IMR-90 (cell line): ENCODE measurements around the gene PCAT6. TPM values are rescaled to one million over a fixed set of nuclear protein-coding genes. Genes with fewer than 3 reads are reported as not detected.

ENCODE experiments used
- ATAC-seq: fragments of 200-7000 bp; cut with Tn5 transposase; 2 replicates; pipeline ENCODE4 v1.9.1; 2020; ENCODE audit warnings: low read depth, mild to moderate bottlenecking, moderate library complexity
- BruUV-seq: library from RNA; stranded (reverse); fragments of 400-500 nt; replicated peaks from 2 replicates; lab custom pipeline; 2021; lab: Mats Ljungman, UMichigan
- CTCF ChIA-PET: fragments of 300-600 bp; formaldehyde crosslinking; extraction: SDS; loops from one replicate; lab custom pipeline; 2021; ENCODE audit warnings: antibody characterized with exemption; lab: Yijun Ruan, JAX
- POLR2A ChIA-PET: fragments of 300-600 bp; sonication (Branson Sonifier 250); formaldehyde crosslinking; loops from one replicate; lab custom pipeline; 2022; ENCODE audit warnings: antibody characterized with exemption; ENCODE audit not compliant: unreplicated experiment; lab: Charles Lee
- DNase-seq: peaks from one replicate; pipeline ENCODE4 v3.0.0; 2013
- H2AFZ ChIP-seq: replicated peaks from 2 replicates; pipeline ENCODE3; 2013; ENCODE audit warnings: low read length, mild to moderate bottlenecking; ENCODE audit not compliant: poor library complexity
- H2AK5ac ChIP-seq: 2 replicates; pipeline ENCODE4 v1.6.1; 2013; ENCODE audit warnings: low read depth, low read length, inconsistent platforms
- H2AK9ac ChIP-seq: replicated peaks from 2 replicates; pipeline ENCODE3; 2013; ENCODE audit warnings: mild to moderate bottlenecking, low read depth, low read length, moderate library complexity; ENCODE audit not compliant: poor library complexity
- H2BK120ac ChIP-seq: 2 replicates; pipeline ENCODE4 v1.6.1; 2013; ENCODE audit warnings: low read depth, low read length, inconsistent platforms
- H2BK15ac ChIP-seq: 3 replicates; pipeline ENCODE4 v1.6.1; 2013; ENCODE audit warnings: low read depth, low read length, inconsistent platforms
- H2BK20ac ChIP-seq: 2 replicates; pipeline ENCODE4 v1.6.1; 2013; ENCODE audit warnings: low read depth, mild to moderate bottlenecking, inconsistent platforms, low read length, moderate library complexity
- H2BK5ac ChIP-seq: 2 replicates; pipeline ENCODE4 v1.6.1; 2013; ENCODE audit warnings: mild to moderate bottlenecking, low read depth, low read length, inconsistent platforms; ENCODE audit not compliant: poor library complexity, severe bottlenecking
- H3K14ac ChIP-seq: replicated peaks from 2 replicates; pipeline ENCODE4 v1.6.1; 2013; ENCODE audit warnings: low read depth, low read length, inconsistent platforms
- H3K18ac ChIP-seq: 2 replicates; pipeline ENCODE4 v1.6.1; 2013; ENCODE audit warnings: low read depth, low read length, control low read depth
- H3K23ac ChIP-seq: 2 replicates; pipeline ENCODE4 v1.6.1; 2013; ENCODE audit warnings: low read depth, low read length, inconsistent platforms
- H3K27ac ChIP-seq: 2 replicates; pipeline ENCODE4 v1.5.1; 2013; ENCODE audit warnings: mild to moderate bottlenecking, control low read depth, low read length; ENCODE audit not compliant: insufficient read depth
- H3K27me3 ChIP-seq: 2 replicates; pipeline ENCODE4 v1.6.1; 2013; ENCODE audit warnings: low read length; ENCODE audit not compliant: control insufficient read depth, insufficient read depth
- H3K36me3 ChIP-seq: 2 replicates; pipeline ENCODE4 v1.6.1; 2013; ENCODE audit warnings: low read length, mixed read lengths; ENCODE audit not compliant: control insufficient read depth, insufficient read depth
- H3K4ac ChIP-seq: 2 replicates; pipeline ENCODE4 v1.6.1; 2013; ENCODE audit warnings: low read depth, low read length, inconsistent platforms
- H3K4me1 ChIP-seq: 2 replicates; pipeline ENCODE4 v1.6.1; 2013; ENCODE audit warnings: low read length, mixed read lengths; ENCODE audit not compliant: control insufficient read depth, insufficient read depth
- H3K4me2 ChIP-seq: 2 replicates; pipeline ENCODE4 v1.6.1; 2013; ENCODE audit warnings: low read depth, mild to moderate bottlenecking, control low read depth, low read length, moderate library complexity
- H3K4me3 ChIP-seq: 2 replicates; pipeline ENCODE4 v1.5.1; 2013; ENCODE audit warnings: low read depth, mild to moderate bottlenecking, control low read depth, low read length, moderate library complexity; ENCODE audit not compliant: insufficient read depth
- H3K56ac ChIP-seq: 2 replicates; pipeline ENCODE4 v1.6.1; 2013; ENCODE audit warnings: low read length, inconsistent platforms; ENCODE audit not compliant: insufficient read depth; ENCODE audit errors: extremely low read depth
- H3K79me1 ChIP-seq, 2 experiments: 2 replicates each; pipeline ENCODE4 v1.6.1; 2013; ENCODE audit warnings: low read length in 2 of 2, inconsistent platforms in 1 of 2, low read depth in 1 of 2
- H3K9ac ChIP-seq: 2 replicates; pipeline ENCODE4 v1.6.1; 2013; ENCODE audit warnings: low read depth, low read length, control low read depth
- H3K9me1 ChIP-seq: 2 replicates; pipeline ENCODE4 v1.6.1; 2013; ENCODE audit warnings: low read length, inconsistent platforms; ENCODE audit not compliant: insufficient read depth
- H3K9me3 ChIP-seq: 2 replicates; pipeline ENCODE4 v1.6.1; 2013; ENCODE audit warnings: low read length; ENCODE audit not compliant: control insufficient read depth, insufficient read depth
- H4K20me1 ChIP-seq: 2 replicates; pipeline ENCODE4 v1.6.1; 2013; ENCODE audit warnings: low read length, inconsistent platforms; ENCODE audit not compliant: insufficient read depth
- H4K5ac ChIP-seq: 2 replicates; pipeline ENCODE4 v1.6.1; 2013; ENCODE audit warnings: mild to moderate bottlenecking, low read depth, low read length, control low read depth
- H4K8ac ChIP-seq, 2 experiments: 2 replicates each; pipeline ENCODE4 v1.6.1; 2013; ENCODE audit warnings: low read depth in 2 of 2, low read length in 2 of 2, control low read depth in 1 of 2, inconsistent platforms in 1 of 2
- H4K91ac ChIP-seq: 2 replicates; pipeline ENCODE4 v1.6.1; 2013; ENCODE audit warnings: low read depth, low read length, inconsistent platforms; ENCODE audit not compliant: insufficient read depth
- BHLHE40 ChIP-seq: fragments of 150-350 bp; IDR thresholded peaks from 2 replicates; pipeline ENCODE4 v1.6.1; 2016; ENCODE audit warnings: mild to moderate bottlenecking, low read depth, low read length
- CEBPB ChIP-seq: IDR thresholded peaks from 2 replicates; pipeline ENCODE4 v1.6.1; 2012; ENCODE audit warnings: low read depth, low read length, improper control_type of control experiment
- FOS ChIP-seq: fragments of 150-350 bp; IDR thresholded peaks from 2 replicates; pipeline ENCODE4 v1.6.1; 2016; ENCODE audit warnings: low read depth, low read length
- MAZ ChIP-seq: IDR thresholded peaks from 2 replicates; pipeline ENCODE4 v1.6.1; 2012; ENCODE audit warnings: low read depth, mild to moderate bottlenecking, low read length, improper control_type of control experiment, moderate library complexity, borderline replicate concordance
- POLR2A ChIP-seq: IDR thresholded peaks from 2 replicates; pipeline ENCODE4 v1.6.1; 2012; ENCODE audit warnings: mild to moderate bottlenecking, low read depth, low read length
- RAD21 ChIP-seq: IDR thresholded peaks from 2 replicates; pipeline ENCODE4 v1.6.1; 2012; ENCODE audit warnings: low read length, improper control_type of control experiment
- RFX5 ChIP-seq: IDR thresholded peaks from 2 replicates; pipeline ENCODE4 v1.8.0; 2012; ENCODE audit warnings: low read depth, mild to moderate bottlenecking, low read length, moderate library complexity
- WGBS, 2 experiments: methylation state at CpG; one replicate each; pipeline versions ENCODE4 v1.1.5 to v1.1.7; 2013; ENCODE audit warnings: missing lambda C conversion rate in 2 of 2; ENCODE audit not compliant: insufficient read length in 1 of 2; ENCODE audit errors: extremely low coverage in 2 of 2; 5-methylcytosine and 5-hydroxymethylcytosine counted together
- dilution Hi-C: fragments of 300-500 bp; cut with HindIII; formaldehyde crosslinking; loops from one replicate; pipeline ENCODE4 v1.14.3; 2018; ENCODE audit warnings: low sequenced_read_pairs; ENCODE audit not compliant: unreplicated experiment
- in situ Hi-C: fragments of 300-500 bp; cut with MboI; formaldehyde crosslinking; loops from 3 replicates; pipeline ENCODE4 v1.14.3; 2019; ENCODE audit warnings: low sequenced_read_pairs, inconsistent platforms, mixed read lengths
- intact Hi-C: fragments of 100-400 bp; cut with micrococcal nuclease; formaldehyde crosslinking; loops from 2 replicates; pipeline ENCODE4 v1.10.0; 2022
- polyA plus RNA-seq, 3 experiments: library from polyadenylated mRNA; depleted of rRNA; stranded (reverse); fragments of >200 nt; gene quantifications; 2 replicates each; pipeline ENCODE4 v1.2.3, GENCODE V29; 2012; ENCODE audit warnings: low replicate concordance in 1 of 3
- total RNA-seq: library from RNA; depleted of rRNA; stranded (reverse); fragments of >200 nt; gene quantifications from 2 replicates; pipeline ENCODE4 v1.2.3, GENCODE V29; 2012

The PCAT6 gene
- total and polyA plus RNA-seq, 2 of the 4 experiments (the other 2 are of a cell fraction), result 5.8 TPM; not detected in 1

GRCh38 chr1:202801175-202801574 lies 9.6 kb upstream of the PCAT6 start:
- 100% methylated on average over 2 of the region's 2 CpGs; no CpG with 5 or more reads in 1 of the 2 experiments for WGBS, 2 experiments
- H3K27ac ChIP-seq, result no peak overlapping the region
- H3K4me1 ChIP-seq, result peaks cover 10% of the 10 kb centered on the region
- no peak overlapping the region for H2AK9ac ChIP-seq
- in situ Hi-C loops, result no loop called here
- no peak overlapping the region for H4K91ac ChIP-seq
- H3K4me3 ChIP-seq, result no peak overlapping the region
- H4K8ac ChIP-seq, result no peak overlapping the region
- H2BK15ac ChIP-seq, result no peak overlapping the region
- no peak for ATAC-seq
- H3K23ac ChIP-seq, result no peak overlapping the region
- no peak overlapping the region for H2AFZ ChIP-seq
- no peak overlapping the region for H2AK5ac ChIP-seq
- no peak overlapping the region for H3K14ac ChIP-seq
- intact Hi-C loops, result no loop called here
- no peak overlapping the region for H2BK5ac ChIP-seq
- TF ChIP-seq BHLHE40 (no peak), CEBPB (no peak), RAD21 (no peak), MAZ (no peak), POLR2A (no peak), FOS (no peak), RFX5 (no peak)
- H3K9ac ChIP-seq, result no peak overlapping the region
- no peak overlapping the region for H2BK120ac ChIP-seq
- H4K20me1 ChIP-seq, result peaks cover 97% of the 10 kb centered on the region
- dilution Hi-C loops, result no loop called here
- no TSS peak for BruUV-seq
- H3K9me3 ChIP-seq, result no peaks in the 10 kb centered on the region
- ChIA-PET CTCF (no interaction called here), POLR2A (interaction anchor here (0.6 kb wide), 1 partner anchor 55 kb away, joined by 3 read pairs; no protein-coding TSS in a partner anchor)
- H3K4me2 ChIP-seq, result no peak overlapping the region
- H3K27me3 ChIP-seq, result no peaks in the 10 kb centered on the region
- H3K4ac ChIP-seq, result no peak overlapping the region
- DNase-seq, result no peak
- H3K36me3 ChIP-seq, result peaks cover 12% of the 10 kb centered on the region
- H3K56ac ChIP-seq, result no peak overlapping the region
- no peak overlapping the region for H2BK20ac ChIP-seq
- peaks cover 13 to 71% of the 10 kb centered on the region in 2 experiments for H3K79me1 ChIP-seq
- peaks cover 22% of the 10 kb centered on the region for H3K9me1 ChIP-seq
- no peak overlapping the region for H4K5ac ChIP-seq
- no peak overlapping the region for H3K18ac ChIP-seq
